Tongue (tissue), 2 donors: ENCODE measurements around the gene ARHGAP6. TPM values are rescaled to one million over a fixed set of nuclear protein-coding genes. Genes with fewer than 3 reads are reported as not detected.
A peak's percentile ranks its signal among the peaks of the same experiment; 100 is the strongest.
"Not testable (repeated sequence)": the region's sequence is repeated elsewhere in the genome, so short reads cannot be mapped to it uniquely, and the experiment has no call there.

ENCODE experiments used
- DNase-seq: peaks from one replicate; pipeline ENCODE4 v3.0.0-alpha.2; 2015
- total RNA-seq: library from RNA; depleted of rRNA; stranded (reverse); fragments of >200 nt; gene quantifications from one replicate; pipeline ENCODE4 v1.2.3, GENCODE V29; 2014

Gene ARHGAP6
- total RNA-seq, 1 donor from 2014 or later = 9.2 TPM

DNA sequence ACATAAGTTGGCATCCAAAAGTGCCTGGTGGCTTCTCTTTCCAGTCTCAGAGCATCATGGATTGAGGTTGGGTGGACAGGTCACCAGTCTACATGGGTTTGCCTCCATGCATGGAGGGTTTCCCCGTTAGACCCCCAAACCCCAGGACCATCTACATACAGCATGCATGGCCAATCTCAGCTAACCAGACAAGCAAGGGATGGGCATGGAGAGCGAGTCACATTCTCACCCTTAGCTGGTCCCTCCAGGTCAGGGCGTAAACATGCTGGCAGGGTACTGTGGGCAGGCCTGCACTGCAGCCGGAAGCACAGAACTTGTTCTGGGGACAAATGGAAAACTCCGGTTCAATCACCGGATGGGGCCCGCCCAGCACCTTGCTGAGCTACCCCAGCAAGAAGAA lies 517.3 kb downstream of the ARHGAP6 start:
- DNase-seq = no peak

- DNase-seq = no peak
Observed at GRCh38 chrX:11146411-11146810, 519.3 kb downstream of the ARHGAP6 start.

- peak; percentile 91 for DNase-seq
Observed at GRCh38 chrX:11143931-11144678, 521.6 kb downstream of the ARHGAP6 start.

GRCh38 chrX:11138498-11139390 lies 527.0 kb downstream of the ARHGAP6 start:
- DNase-seq = no peak

DNA sequence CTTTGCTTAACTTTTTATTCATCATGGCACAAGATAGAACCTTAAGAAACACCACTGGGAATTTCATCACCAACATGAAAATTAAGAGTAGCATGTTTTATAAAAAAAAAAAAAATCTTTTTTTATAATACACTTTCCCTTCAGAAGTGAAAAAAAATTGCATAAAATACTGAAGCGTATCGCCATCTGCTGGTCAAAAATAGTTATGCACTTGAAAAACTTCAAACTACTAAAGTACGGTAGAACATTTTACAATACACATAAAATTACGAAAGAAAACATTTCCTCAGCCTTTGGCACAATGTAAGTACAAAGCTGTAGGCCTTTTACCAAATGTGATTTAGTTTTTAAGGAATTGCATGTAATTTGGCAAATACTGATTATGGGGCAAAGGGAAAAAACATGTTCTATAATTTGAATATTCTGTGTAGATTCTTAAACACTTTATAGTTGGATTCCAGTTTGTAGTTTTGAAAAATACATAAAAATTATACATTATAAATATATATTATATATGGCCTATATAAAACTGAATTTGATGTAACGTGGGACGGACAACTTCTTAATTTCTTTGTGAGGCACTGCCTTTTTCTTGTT lies 528.1 kb downstream of the ARHGAP6 start:
- peak; percentile 68 for DNase-seq

GRCh38 chrX:11135564-11136185 lies 530.0 kb downstream of the ARHGAP6 start:
- DNase-seq = no peak

DNA sequence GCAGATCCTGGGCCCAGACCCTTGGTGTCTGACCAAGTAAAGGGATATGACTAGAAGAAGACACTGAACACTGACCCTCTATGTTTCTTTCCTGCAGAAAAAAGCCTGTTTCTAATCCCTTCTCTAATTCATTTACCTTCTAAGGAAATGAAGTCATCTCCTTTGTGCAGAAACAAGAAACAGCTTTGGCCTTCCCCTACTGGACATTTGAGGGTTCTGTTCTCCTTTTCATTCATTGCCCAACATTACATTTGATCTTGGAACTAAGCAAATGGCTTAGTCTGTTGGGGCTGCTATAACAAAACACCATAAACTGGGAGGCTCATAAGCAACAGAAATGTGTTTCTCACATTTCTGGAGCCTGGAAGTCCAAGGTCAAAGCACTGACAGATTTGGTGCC lies 534.6 kb downstream of the ARHGAP6 start:
- DNase-seq = no peak

GRCh38 chrX:11130136-11130535 lies 535.6 kb downstream of the ARHGAP6 start:
- no peak for DNase-seq

DNA sequence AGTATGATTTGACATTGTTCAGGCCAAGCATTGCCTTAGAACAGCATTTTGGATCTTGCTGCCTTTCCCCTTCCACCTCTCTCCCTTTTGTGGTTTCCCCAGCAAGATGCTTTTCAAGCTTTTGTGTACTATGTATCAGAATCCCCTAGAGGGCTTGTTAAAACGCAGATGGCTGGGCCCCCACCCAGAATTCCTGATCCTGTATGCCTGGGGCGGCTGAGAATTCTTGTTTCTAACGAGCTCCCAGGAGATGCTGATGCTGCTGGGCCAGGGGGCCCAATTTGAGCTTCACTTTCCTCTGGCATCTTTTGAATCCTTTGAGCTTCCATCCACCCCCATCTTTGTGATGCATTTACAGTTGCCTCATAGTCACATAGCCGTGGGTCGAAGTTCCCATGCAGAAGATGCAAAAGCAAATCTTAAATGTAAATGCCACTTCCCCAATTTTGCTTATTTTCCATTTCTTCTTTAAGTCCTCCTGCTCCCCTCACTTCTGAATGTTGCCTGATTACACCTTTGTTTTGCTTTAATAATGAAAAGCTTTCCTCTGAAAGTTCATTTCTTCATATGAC lies 536.1 kb downstream of the ARHGAP6 start:
- no peak for DNase-seq

DNA sequence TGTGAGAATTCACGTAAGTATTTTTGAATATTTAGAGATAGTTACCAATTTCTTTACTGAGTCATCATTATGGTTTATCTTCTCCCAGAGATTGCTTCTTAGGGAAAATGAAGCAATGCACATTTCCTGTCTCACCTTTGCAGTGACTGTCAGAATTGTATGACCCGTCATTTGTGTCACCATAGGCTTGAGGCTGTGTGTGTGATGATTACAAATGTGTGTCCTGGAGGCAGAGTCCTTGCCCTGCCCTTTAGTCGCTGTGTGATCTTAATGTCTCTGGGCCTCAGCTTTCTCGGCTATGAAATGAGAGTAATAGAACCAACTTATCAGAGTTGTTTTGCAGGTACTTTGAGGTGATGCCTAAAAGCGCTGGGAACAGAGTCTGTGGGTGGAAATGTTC lies 540.7 kb downstream of the ARHGAP6 start:
- no peak for DNase-seq

GRCh38 chrX:11124112-11124511 lies 541.6 kb downstream of the ARHGAP6 start:
- no peak for DNase-seq

GRCh38 chrX:11123087-11123486 lies 542.6 kb downstream of the ARHGAP6 start:
- not testable (repeated sequence) for DNase-seq

DNA sequence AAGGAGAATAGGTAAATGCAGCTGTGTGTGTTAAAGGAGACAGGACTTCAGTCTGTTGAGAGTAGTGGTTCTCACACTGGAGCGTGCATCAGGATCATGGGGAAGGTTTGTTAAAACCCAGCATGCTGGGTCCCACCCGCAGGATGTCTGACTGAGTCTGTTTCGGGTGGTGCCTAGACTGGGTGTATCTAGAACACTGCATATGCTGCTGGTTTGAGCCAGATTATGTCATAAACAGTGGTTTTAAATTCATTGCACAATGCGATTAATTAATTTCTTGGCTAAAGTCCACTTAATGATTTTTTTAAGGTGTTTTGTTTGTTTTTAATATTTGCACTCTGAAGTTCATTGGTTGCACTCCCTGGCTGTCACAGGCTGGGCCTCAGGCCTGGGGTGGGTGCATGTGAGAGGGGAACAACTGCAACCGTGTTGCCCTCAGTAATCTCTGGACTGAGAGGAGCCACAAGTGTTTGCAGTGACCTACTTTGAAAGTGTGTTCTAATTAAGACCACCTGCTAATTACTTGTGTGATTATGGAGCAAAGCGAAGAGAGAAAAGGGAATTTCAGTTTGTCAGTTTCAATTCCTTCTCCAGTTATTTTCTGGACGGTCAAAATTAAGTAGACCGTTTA lies 546.3 kb downstream of the ARHGAP6 start:
- no peak for DNase-seq

DNA sequence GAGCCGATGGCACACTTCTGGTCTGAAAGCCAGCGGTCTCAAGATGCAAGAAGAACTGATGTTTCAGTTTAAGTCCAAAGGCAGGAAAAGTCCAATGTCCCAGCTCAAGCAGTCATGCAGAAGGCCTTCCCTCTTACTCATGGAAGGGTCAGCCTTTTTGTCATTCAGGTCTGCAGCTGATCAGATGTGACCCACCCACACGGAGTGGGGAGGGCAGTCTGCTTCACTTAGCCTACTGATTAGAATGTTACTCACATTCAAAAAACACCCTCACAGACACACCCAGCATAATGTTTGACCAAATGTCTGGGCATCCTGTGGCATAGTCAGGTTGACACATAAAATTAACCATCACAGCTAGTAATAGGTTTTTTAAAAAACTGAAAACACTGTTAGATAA lies 548.0 kb downstream of the ARHGAP6 start:
- DNase-seq = no peak

DNA sequence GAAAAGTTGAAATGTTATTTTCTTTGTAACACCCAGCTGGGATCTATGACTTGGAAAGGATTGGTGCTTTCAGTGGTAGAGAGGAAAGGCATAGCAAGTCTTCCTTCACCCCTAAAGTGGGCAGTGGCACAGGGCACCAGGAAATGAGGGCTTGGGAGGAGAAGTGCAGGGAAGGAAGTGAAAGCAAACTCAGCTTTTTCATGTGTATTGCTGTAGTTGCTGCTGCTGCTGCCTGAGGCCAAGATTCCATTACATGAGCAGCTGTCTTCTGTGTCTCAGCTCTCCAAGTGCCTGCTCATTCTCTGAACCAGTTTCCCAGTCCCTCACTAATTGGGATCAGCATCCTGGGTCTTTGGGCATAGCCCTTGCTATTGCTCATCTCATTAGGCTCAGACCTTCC lies 552.0 kb downstream of the ARHGAP6 start:
- no peak for DNase-seq

DNA sequence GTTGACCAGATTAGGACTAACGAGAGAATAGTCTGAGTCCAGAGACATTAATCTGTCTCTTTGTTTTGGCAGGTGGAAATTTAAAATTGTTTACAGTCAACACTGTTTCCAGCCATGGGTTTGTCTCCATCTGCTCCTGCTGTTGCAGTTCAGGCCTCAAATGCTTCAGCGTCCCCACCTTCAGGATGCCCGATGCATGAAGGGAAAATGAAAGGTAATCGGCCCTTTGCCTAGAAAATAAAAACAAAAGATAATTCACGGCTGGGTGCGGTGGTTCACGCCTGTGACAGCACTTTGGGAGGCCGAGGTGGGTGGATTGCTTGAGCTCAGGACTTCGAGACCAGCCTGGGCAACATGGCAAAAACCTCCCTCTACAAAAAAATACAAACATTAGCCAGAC lies 553.8 kb downstream of the ARHGAP6 start:
- no peak for DNase-seq

DNA sequence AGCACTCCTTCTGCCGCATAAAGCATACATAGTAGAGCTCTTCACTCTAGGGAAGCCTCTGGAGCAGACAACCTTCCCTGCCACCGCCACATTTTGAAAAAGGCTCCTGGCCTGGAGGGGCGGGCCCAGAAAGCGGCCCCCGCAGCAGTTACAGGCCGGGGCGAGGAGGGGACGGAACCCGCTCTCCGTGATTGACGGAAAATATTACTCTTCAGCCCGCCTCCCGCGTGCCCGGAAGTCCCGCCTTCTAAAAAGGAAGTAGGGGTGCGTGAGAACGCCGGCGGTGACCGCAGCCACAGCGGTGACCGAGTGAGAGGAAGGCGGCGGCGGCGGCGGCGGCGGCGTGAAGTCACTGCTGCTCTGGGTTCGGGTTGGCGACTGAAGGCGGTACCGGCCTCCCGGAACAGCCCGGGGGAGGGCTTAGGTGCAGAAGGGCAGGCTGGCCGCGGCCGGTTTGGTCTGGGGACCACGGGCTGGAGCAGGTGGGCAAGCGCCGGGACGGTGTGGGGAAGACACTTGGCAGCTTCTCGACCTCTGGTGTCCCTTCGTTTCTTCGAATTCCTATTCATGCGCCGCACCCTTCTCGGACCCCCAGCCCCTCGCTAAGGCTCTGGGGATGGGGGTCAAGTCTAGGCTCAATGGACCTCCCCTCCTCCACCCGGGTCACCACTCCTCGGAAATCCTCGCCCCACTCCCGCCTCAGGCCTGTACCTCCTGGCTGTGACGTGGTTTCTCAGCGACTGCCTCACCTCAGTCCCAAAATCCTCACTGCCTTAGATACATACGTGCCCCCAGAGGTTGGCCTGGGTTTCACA lies 554.5 kb downstream of the ARHGAP6 start, which contains the start of gene HCCS:
TSS of gene HCCS (plus strand) at position 296 of the 815 bp plus-strand sequence. CDS start 729 bp downstream, outside the sequence.
- peak; percentile 92 for DNase-seq

GRCh38 chrX:11109968-11110367 lies 555.8 kb downstream of the ARHGAP6 start:
- DNase-seq = no peak

GRCh38 chrX:11108253-11108941 lies 557.3 kb downstream of the ARHGAP6 start:
- no peak for DNase-seq

GRCh38 chrX:11105080-11105479 lies 560.6 kb downstream of the ARHGAP6 start:
- DNase-seq = no peak
